NB4 (cell line): ENCODE data around the gene CYP26B1.

Experiments used
- CTCF ChIP-seq: IDR thresholded peaks from one replicate; pipeline ENCODE4 v1.5.1; 2012; ENCODE audit warnings: low read depth, low read length
- MAX ChIP-seq: IDR thresholded peaks from 2 replicates; pipeline ENCODE4 v1.6.1; 2011; ENCODE audit warnings: low read depth, low read length
- MYC ChIP-seq: IDR thresholded peaks from 2 replicates; pipeline ENCODE4 v1.6.1; 2011; ENCODE audit warnings: low read depth, low read length
- POLR2A ChIP-seq: IDR thresholded peaks from 2 replicates; pipeline ENCODE4 v1.6.1; 2011; ENCODE audit warnings: mild to moderate bottlenecking; ENCODE audit not compliant: insufficient read length; ENCODE audit errors: extremely low read depth

- no peak for TF ChIP-seq POLR2A
- no peak for TF ChIP-seq CTCF
- TF ChIP-seq MAX: no peak
- no peak for TF ChIP-seq MYC
Measured at GRCh38 chr2:72153924-72154323, 6.3 kb upstream of the CYP26B1 start.
